CMK (cell line): ENCODE measurements around the gene CXCR6.

Experiments
- DNase-seq: peaks from one replicate; pipeline ENCODE4 v3.0.0-alpha.2; 2010; ENCODE audit warnings: low read depth

Gene CXCR6

DNA sequence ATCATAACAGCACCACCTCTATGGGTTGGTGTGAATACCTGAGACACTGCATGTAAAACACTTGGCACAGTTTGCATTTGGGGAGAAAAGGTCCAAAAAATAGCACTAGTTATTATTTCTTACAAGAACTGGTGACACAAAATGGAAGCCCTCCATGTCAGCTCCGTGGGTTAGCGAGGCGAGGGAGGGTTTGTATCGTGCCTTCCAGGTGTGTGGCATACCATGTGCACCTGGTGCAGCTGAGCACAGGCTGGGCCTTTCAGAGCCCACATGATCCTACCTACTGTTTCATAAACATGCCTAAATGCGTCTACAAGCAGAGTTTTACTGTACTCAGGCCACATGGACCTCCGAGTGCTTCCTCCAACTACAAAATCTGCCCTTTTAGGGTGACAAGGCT, 5.6 kb downstream of the CXCR6 start:
- no peak for DNase-seq

DNA sequence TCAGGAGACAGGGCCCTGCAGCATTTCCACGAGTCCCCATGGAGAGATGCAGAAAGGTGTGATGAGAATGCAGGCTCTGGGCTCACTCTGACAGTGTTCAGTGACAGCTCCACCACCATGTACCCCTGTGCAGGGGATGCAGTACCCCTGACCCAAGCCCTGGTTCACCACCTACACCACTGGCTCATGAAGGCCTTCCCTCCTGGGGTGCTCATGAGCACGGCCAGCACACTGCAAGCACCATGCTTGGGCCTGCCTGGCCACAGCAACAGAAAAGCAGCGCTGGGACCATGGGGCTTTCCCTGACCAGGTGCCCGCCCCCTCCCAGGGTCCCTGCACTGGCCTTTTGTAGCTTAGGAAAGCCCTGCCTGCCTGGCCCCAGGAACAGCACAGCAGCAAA, 6.2 kb downstream of the CXCR6 start:
- DNase-seq = no peak

DNA sequence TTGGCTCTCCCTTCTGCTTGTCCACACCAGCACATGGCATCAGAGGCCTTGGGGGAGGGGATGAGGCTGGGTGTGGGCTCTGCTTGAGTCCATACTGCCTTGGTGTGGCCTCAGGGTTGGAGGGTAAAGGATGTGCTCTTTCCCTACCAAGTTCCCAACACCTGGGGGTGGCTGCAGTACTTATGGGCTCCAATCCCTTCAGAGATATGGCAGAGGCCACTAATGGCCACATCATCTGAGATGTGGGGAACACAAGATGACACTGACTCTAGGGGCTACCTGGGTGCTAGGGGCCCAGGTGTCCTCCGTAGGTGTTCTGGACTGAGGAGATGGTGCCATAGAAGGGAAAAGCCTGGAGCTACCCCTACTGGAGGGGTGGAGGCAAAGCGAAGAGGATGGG, 6.9 kb downstream of the CXCR6 start:
- no peak for DNase-seq

DNA sequence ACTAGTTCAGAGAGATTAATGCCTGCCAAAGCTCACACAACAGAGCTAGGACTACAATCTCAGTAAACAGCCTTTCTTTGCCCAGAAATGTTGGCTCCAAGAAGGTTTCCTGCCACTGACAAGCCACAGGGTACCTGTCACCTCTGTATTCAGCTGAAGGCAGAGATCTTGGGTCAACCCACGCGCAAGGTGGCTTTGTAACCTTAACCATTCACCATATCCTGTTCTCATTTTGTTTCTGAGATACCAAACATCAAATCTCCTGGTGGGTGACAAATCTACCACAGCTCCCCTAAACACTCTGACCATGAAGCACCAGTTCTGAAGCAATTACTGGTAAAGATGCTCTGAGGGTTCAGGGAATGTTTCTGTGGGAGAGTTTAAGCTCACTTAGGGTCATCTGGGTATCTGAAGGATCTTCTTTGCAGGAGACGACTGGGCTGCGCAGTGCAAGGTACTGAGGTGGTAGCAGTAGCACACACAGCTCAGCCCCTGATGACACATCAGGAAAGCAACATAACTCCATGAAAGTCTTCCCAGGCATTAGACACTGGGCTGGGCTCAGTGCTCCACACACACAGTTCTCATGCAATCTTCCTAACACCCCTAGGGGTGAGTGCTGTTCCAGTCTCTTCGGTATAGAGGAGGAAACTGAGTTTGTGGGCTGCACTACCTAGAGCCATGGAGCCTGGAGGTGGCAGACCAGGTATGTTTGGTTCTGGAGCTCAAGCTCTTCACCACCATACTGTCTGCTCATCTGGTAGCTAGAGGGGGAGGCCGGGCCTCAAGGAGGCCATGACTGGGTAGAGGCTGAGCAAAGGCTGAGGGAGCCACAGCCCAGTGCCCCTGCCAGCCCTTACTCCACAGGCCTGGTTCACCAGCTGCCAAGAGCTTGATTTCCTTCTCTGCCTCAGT, 7.7 kb downstream of the CXCR6 start:
- DNase-seq = no peak

DNA sequence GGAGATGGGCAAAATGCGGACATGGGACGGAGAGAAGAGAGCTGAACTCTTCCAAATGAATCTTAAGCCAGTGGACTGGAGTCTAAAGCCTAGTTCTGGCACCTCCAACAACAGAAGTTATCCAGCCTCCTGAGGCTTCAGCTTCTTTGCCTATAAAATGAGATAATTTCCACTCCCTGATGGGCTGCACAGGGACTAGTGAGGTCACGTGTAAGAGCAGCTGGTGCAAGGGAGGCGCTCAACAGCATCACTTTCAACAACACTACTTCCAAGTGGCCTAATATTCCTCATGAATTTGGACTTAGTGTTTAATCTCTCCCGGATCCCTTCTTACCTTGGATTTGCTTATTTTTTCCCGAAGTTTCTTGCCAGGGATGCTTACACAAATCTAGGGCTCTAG, 8.7 kb downstream of the CXCR6 start:
- DNase-seq = no peak

DNA sequence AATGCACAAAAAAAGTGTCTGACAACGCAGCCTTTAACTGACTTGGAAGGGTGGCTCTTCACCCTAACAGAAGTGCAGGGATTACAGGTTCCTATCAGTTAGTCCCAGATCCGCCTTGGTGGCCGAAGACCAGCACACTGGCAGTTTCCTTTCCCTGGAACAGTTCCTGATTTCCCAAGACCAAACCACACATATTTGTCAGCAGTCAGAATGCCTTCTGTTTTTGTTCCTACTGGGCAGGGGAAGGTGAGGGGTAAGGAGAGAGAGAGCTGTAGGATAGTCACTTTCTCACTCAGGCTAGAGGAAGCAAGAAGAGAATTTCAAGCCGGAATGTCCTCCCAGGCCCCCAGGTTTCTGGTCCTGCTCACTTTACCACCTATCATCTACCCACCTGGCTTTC, 9.2 kb downstream of the CXCR6 start:
- no peak for DNase-seq

DNA sequence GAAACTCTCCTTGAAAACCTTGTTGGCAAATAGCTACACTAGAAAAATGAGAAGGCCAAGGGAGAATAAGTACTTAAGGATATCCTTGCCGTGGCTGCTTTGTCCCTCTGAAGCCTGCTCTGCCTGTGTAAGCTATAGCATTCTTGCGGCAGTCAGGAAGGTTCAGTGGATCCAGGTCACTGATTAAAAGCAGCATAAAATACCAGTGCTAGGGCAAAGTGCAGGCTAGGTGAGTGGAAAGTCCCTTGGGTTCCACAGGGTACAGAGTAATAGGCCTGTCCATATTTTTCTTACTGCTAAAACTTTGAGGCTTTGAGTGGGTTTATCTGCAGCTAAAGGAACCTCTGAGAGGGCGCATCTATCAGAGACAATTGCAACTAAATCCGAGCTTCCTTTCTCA, 10.3 kb downstream of the CXCR6 start:
- DNase-seq = no peak

DNA sequence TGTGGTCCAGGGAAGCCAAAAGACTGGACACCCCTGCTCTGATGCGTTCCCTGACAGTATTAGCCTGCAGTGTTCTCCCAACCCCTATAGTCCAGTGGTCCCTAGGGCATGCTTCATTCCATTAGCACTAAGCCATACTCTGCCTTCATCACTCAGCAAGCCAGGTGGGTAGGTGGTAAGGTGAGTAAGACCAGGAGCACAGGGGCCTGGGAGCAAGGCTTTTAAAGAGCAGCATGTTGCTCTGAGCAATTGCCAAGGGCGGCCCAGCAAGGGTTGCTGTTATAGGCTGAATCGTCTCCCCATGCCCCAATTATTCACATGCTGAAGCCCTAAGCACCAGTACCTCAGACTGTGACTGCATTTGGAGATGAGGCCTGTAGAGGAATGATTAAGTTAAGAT, 11.0 kb downstream of the CXCR6 start:
- DNase-seq = no peak

DNA sequence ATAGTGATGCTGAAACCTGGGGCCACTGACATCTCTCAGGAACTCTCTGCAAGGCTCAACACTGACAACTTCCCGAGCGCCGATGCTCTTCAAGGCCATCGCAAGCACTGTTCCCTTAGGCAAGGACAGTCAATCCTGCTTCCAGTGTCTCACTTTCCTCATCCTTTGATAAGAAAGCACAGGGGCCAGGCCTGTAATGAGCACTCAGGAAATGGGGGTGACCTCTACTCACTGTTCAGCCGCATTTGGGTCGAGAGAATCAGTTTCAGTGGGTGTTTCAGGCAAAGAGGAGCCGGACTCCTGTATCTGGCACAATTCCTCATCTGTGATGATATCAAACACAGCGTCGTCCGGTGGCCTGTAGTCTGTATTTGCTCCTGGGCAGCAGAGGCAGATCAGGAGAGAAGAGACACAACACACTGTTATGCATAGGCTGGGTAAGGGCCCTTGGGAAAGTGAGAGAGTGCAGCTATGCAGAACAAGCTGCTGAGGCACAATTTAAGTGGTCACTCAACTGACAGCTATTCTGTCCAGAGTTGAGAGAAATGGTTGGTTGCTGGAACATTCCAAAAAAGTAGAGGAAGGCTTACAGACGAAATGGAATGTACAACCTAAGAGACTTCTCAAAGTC, 11.9 kb downstream of the CXCR6 start:
- no peak for DNase-seq

DNA sequence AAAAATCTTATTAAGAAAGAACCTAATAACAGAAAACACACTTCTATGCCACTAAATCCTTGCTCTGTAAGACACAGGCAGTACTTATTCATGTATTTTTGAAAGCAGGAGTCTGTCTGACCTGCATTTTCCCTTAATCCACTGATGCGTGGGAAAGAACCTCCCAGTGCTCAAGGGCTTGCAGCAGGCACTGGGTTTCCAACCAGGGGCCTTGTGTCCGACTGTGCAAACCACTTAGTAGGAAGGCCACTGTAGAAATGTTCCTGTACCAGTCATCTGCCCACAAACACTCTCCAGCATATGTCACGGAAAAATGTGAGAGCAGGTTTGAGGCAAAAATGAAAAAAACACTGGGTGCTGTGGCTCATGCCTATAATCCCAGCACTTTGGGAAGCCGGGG, 12.4 kb downstream of the CXCR6 start:
- DNase-seq = no peak

DNA sequence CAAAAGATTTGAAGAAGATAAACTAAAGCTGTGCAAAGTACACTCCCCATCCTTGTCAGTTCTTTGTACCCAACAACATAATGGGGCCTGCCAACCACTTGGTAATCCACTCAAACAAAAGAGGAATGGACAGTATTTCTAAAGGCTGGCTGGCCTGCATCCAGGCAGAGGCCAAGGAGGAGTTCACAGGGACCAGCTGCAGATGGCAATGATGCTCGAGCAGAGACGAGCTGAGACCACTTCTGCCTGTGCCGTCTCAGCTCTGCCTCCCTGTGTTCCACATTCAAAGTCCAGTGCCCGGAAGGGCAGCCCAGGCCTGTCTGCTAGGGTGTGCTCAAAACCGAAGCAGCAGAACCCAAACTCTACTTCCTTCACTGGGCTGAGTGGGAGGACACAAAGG, 14.3 kb downstream of the CXCR6 start:
- no peak for DNase-seq

DNA sequence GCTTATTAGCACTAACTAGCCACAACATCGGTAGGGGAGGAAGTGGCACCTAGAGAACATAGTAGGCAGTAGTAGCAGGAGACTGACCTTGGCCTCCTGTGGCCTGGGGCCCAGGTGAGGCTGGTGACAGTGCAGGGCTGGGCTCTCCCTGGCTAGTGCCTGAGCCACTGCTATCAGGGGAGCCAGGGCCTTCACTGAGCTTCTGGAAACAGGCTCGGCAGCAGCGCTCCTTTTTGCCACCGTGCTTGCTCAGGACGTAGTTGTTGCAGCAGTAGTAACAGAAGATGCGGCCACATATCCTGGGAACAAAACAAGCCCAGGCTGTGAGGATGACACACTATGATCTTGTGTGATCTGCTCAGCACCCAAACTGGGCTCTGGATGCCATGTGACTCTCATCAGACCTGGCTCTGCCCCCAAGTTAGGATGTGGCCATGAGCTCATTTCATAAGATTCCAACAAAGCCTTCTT, 15.1 kb downstream of the CXCR6 start:
- no peak for DNase-seq

DNA sequence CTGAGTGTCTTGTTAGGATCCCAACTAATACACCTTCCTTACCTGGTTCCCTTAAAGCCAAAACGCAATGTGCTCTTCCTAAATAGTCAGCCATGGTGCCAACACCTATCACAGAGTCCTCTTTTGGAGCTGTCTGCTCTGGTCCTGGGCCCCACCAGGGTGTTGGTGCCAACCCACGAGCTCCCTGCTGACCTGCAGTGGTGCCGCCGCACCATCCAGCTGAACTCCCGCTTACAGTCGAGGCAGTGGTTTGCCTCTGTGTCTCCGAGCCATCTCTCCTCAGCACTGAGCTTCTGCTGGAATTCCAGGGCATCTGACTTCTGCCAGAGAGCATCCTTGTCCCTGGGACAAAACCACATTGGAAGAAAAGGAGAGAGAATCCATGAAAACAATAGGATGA, 15.9 kb downstream of the CXCR6 start:
- no peak for DNase-seq

DNA sequence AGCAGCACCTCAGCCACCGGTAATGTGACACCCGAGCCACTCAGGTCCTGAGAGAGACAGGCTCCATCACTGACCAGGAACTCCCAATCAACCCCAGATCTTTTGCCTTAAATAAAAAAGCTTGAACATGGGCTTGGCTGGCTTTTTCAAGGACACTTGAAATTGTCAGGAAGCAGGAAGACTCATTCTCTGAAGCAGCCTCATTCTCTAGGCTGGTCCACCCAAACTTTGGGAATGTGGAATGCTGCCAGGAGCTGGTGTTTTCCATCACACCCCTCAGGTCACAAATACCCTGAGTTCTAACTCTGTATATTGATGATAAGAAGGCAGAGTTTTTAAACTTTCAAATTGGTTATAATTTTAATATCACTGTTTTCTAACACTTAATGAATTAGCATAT, 17.0 kb downstream of the CXCR6 start:
- no peak for DNase-seq

DNA sequence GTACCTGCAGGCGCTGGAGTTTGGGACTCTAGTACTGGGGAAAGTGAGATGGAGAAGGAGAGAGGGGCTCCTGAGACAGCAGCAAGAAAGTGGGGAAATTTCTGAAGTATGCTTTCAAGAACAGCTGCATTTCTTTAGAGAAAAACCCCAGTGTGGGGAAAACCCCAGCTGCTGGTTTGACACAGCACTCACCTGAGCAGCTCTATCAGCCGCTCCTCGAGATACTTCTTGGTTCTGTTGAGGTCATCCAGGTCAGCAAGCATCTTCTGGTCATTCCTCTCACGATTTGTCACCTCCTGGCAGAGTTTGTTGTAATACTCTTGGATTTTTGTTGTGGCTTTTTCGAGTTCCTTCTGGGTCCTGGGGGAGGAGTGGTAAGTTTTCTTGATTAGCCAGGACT, 18.8 kb downstream of the CXCR6 start:
- no peak for DNase-seq

DNA sequence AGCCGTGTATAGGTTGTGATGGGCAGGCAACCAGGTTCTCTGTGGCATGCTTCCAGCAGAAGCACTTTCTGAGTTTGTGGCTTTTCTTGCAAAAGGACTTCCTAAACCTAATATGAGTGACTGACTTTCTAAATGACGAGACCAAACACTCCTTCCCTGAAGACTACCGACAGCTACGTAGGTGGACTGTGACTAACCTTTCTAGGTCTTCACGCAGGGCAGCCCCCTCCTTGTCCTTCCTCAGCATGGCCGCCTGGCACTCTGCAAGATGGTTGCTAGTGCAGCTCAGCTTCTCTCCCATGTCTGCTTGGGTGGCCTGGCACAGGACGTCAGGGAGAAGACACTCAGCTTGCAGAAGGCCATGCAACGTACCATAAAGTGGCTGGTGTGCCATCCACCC, 20.9 kb downstream of the CXCR6 start:
- DNase-seq = no peak

DNA sequence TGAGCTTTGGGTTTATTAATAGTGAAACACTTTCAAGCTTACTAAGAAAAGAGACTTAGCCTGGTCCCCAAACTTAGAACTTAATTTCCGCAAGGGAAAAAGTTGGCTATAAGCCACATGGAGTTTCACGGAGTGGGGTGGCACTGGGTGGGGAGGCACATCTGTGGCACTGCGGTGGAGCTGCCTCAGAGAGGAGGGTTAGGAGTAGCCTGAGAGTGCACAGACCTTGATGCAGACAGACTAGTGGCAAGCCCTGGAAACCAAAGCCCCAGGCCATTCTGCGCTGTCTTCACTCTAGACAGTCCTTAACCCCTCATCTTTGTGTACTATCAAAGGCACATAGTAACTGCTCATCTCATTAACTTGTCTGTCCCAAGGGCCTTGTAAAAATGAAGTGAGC, 22.0 kb downstream of the CXCR6 start:
- DNase-seq = no peak

DNA sequence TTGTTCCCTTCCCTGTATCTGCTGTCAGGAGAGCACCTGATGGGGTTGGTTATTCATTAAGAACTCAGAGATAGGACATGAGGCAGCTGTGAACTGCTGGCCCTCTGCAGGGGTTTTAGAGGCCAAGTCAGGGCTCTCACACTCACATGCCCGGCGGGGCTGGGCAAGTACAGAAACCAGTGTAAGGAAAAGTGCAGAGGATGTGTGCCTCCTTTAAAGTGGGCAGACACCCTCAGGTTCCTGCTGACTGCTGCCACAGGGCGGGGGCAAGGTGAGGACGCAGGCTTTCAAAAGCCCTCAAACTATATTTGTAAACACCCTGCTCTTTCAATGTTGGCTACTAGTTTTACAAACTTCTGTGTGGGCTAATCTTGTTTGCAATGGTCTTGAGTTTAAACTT, 22.4 kb downstream of the CXCR6 start:
- DNase-seq = no peak

DNA sequence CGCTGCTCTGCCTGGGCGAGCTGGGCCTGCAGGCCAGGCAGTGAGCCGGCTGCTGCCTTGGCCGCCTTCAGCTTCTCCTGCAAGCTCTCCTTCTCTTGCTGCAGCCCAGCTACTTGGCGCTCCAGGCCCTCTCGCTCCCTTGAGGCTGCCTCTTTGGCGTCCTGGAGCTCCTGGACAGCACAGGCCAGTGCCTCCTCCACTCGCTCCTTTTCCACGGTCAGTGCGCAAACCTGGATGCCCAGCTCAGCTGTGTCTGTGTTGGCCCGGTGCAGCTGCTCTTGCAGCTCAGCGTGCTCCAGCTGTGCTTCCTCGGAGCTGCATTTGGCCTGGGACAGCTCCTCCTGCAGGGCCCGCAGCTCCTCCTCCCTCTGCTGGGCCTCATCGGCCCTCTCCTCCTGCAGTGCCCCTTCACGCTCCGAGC, 23.1 kb downstream of the CXCR6 start:
- no peak for DNase-seq

DNA sequence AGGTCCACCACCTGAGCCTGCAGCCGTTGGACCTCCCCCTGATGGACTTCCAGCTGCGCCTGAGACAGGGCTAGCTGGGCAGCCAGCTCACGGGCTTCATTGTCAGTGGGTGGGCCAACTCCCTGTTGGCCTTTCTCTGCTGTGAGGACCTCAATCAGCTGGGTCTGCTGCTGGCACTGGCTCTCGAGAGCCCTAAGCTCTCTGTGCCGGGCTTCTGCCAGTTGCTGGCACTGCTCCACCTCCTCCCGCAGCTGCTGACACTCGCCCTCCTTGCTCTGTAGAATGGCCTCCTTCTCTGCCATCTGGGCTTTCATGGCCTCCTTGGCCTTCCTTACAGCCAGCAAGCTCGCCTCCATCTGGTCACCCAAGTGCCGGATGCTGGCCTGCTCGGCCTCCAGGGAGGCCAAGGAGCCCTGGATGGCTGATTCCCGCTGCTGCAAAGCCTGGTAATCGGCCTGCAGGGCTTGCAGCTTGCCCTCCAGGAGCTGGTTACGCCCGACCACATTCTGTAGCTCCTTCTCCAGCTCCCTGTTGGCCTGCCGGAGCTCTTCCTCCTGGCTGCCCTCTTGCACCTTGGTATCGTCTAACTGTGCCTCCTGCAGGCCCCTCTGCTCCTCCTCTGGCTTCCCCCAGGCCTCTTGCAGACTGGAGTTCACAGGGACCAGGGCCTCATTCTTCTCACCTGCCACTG, 23.8 kb downstream of the CXCR6 start:
- DNase-seq = no peak

DNA sequence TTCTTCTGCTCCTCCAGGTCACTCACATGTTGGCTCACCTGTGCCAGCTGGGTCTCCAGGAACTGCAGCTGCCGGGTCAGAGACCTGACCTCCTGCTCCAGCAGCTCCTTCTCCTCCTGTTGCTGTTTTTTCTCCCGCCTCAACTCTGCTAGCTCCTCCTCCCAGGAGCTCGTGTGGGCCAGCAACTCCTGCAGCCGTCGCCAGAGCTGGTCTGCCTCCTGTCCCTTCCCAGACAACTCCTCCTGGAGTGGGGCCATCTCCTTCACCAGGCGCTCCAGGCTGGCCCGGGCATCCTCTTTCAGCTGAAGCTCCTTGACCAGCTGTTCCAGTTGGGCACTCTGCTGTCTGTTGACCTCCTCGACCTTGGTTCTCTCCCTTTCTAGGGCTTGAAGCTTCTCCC, 24.5 kb downstream of the CXCR6 start:
- no peak for DNase-seq

DNA sequence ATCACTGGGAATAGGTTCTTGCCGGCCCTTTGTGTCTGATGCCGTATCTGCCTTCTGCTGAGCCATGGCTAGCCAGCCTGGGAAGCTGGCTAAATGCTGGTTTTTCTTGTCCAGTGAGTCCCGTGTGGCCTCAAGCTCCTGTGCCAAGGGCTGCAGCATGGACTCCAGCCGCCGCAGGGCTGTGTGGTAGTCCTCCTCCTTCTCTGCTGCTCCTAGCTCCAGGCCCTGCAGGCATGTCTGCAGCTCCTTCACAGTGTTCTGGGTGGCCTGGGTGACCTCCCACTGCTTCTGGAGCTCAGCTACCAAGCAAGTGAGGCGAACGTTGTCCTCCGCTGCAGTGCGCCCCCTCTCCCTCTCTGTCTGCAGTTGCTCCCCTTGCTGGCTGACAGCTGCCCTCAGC, 24.9 kb downstream of the CXCR6 start:
- DNase-seq = no peak

DNA sequence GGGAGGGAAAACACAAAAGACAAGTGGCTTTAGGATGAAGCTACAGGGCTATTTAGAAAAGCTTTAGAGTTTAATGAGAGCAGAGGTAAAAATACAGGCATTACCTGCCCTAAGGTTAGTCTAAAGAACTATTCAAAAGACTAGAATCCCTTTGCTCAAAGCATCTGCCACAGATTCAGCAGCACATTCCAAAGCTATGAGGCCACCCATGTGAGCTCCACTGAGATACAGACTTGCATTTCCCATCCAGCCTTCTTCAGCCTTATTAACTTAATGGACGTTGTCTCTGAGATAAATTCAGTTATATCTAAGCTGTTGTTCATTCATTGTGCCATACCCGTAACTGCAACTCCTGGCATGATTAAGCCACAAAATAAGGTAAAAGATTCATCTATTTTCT, 25.4 kb downstream of the CXCR6 start:
- no peak for DNase-seq
